Measurements from ENCODE around the gene ZFX.
"Not testable (repeated sequence)": the region's sequence is repeated elsewhere in the genome, so short reads cannot be mapped to it uniquely, and the experiment has no call there.

Gene ZFX

DNA sequence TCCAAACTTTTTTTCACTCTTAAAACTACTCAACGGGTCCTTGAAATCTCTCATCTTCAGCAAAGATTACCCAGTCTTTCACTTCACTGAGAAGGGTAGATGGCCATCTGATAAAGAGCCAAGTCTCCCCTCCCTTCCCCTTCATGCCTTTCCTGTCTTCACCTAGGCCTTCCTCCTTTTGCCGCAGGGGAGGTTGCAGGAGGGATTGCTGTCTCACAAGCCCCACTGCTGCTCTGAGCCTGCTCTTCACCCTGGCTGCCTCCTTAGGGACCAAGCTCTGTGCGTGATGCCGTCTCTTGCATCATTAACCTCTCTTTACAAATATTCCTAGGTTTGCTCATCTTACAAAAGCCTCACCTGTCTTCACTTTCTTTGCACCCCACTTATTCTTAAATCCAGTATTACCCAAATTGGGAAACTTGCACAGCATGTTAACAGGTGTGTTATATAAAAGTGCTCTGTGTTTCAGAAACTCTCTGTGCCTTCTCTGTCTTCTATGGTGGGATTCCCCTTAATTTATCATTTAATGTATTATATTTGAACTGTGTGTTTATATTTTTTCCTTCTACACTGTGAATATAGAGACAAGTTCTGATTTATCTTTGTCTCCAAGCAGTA, 3.8 kb downstream of the ZFX start:
- Histone ChIP-seq H4K8ac (ENCODE audit: low read depth, low read length) (no peak overlapping the region), H2AK5ac (ENCODE audit: low read length) (no peak overlapping the region), H3K56ac (ENCODE audit: low read length) (no peak overlapping the region), H2BK15ac (replicated peaks; ENCODE audit: low read depth) (no peak overlapping the region), H3K4me3 (ENCODE audit: low read length) (no peak overlapping the region), H3K23ac (ENCODE audit: low read length) (no peak overlapping the region), H3K36me3 (ENCODE audit: control insufficient read depth, insufficient read depth, low read length) (no peaks in the 10 kb centered on the region), H3K18ac (ENCODE audit: low read length) (no peak overlapping the region), H3K79me1 (ENCODE audit: low read length) (no peaks in the 10 kb centered on the region), H3K4ac (ENCODE audit: low read depth, low read length) (no peak overlapping the region), H3K27me3 (ENCODE audit: insufficient read depth, low read length, poor library complexity) (no peaks in the 10 kb centered on the region), H2BK120ac (ENCODE audit: low read depth, low read length) (no peak overlapping the region), H3K4me1 (ENCODE audit: control insufficient read depth, low read depth, low read length) (no peaks in the 10 kb centered on the region), H3K79me2 (ENCODE audit: control insufficient read depth, insufficient read depth, low read length) (peaks cover 47% of the 10 kb centered on the region), H2BK5ac (ENCODE audit: low read length) (no peak overlapping the region), H4K5ac (ENCODE audit: low read length) (no peak overlapping the region), H3K27ac (ENCODE audit: low read depth, low read length) (no peak overlapping the region), H3K4me2 (ENCODE audit: low read length) (no peak overlapping the region), H3K9ac (ENCODE audit: low read length) (no peak overlapping the region)
- peak; percentile 91 for DNase-seq
- WGBS (ENCODE audit: extremely low coverage, insufficient coverage, low lambda C conversion rate), result no CpG with 5 or more reads among the region's 4 CpGs

- H3K18ac ChIP-seq (ENCODE audit: low read length), result no peak overlapping the region
- H2AK5ac ChIP-seq (ENCODE audit: low read length), result no peak overlapping the region
- H3K4me1 ChIP-seq (ENCODE audit: control insufficient read depth, low read depth, low read length), result no peaks in the 10 kb centered on the region
- H2BK5ac ChIP-seq (ENCODE audit: low read length), result no peak overlapping the region
- H4K8ac ChIP-seq (ENCODE audit: low read depth, low read length), result no peak overlapping the region
- no peak overlapping the region for H3K23ac ChIP-seq (ENCODE audit: low read length)
- peaks cover 49% of the 10 kb centered on the region for H3K79me2 ChIP-seq (ENCODE audit: control insufficient read depth, insufficient read depth, low read length)
- no peak overlapping the region for H3K56ac ChIP-seq (ENCODE audit: low read length)
- no peak overlapping the region for H3K4me3 ChIP-seq (ENCODE audit: low read length)
- H2BK120ac ChIP-seq (ENCODE audit: low read depth, low read length), result no peak overlapping the region
- no peak overlapping the region for H3K4ac ChIP-seq (ENCODE audit: low read depth, low read length)
- H3K27me3 ChIP-seq (ENCODE audit: insufficient read depth, low read length, poor library complexity), result no peaks in the 10 kb centered on the region
- no CpG with 5 or more reads among the region's 2 CpGs for WGBS (ENCODE audit: extremely low coverage, insufficient coverage, low lambda C conversion rate)
- H3K79me1 ChIP-seq (ENCODE audit: low read length), result no peaks in the 10 kb centered on the region
- no peak overlapping the region for H3K27ac ChIP-seq (ENCODE audit: low read depth, low read length)
- no peak overlapping the region for H2BK15ac ChIP-seq (replicated peaks; ENCODE audit: low read depth)
- no peaks in the 10 kb centered on the region for H3K36me3 ChIP-seq (ENCODE audit: control insufficient read depth, insufficient read depth, low read length)
- no peak overlapping the region for H4K5ac ChIP-seq (ENCODE audit: low read length)
- H3K4me2 ChIP-seq (ENCODE audit: low read length), result no peak overlapping the region
- H3K9ac ChIP-seq (ENCODE audit: low read length), result no peak overlapping the region
- no peak for DNase-seq
Measured at GRCh38 chrX:24153796-24154189, 4.3 kb downstream of the ZFX start.

GRCh38 chrX:24154490-24155034, 5.0 kb downstream of the ZFX start:
- H4K5ac ChIP-seq (ENCODE audit: low read length), result no peak overlapping the region
- WGBS (ENCODE audit: extremely low coverage, insufficient coverage, low lambda C conversion rate), result no CpG with 5 or more reads among the region's 8 CpGs
- DNase-seq, result no peak
- no peak overlapping the region for H3K23ac ChIP-seq (ENCODE audit: low read length)
- no peak overlapping the region for H4K8ac ChIP-seq (ENCODE audit: low read depth, low read length)
- H3K9ac ChIP-seq (ENCODE audit: low read length), result no peak overlapping the region
- H3K4me1 ChIP-seq (ENCODE audit: control insufficient read depth, low read depth, low read length), result no peaks in the 10 kb centered on the region
- no peak overlapping the region for H3K4ac ChIP-seq (ENCODE audit: low read depth, low read length)
- H3K27me3 ChIP-seq (ENCODE audit: insufficient read depth, low read length, poor library complexity), result no peaks in the 10 kb centered on the region
- H2BK120ac ChIP-seq (ENCODE audit: low read depth, low read length), result no peak overlapping the region
- no peak overlapping the region for H3K27ac ChIP-seq (ENCODE audit: low read depth, low read length)
- no peaks in the 10 kb centered on the region for H3K36me3 ChIP-seq (ENCODE audit: control insufficient read depth, insufficient read depth, low read length)
- H2BK15ac ChIP-seq (replicated peaks; ENCODE audit: low read depth), result no peak overlapping the region
- no peak overlapping the region for H3K4me3 ChIP-seq (ENCODE audit: low read length)
- H3K79me2 ChIP-seq (ENCODE audit: control insufficient read depth, insufficient read depth, low read length), result peaks cover 54% of the 10 kb centered on the region
- H2AK5ac ChIP-seq (ENCODE audit: low read length), result no peak overlapping the region
- H2BK5ac ChIP-seq (ENCODE audit: low read length), result no peak overlapping the region
- H3K56ac ChIP-seq (ENCODE audit: low read length), result no peak overlapping the region
- H3K18ac ChIP-seq (ENCODE audit: low read length), result no peak overlapping the region
- no peaks in the 10 kb centered on the region for H3K79me1 ChIP-seq (ENCODE audit: low read length)
- H3K4me2 ChIP-seq (ENCODE audit: low read length), result no peak overlapping the region

DNA sequence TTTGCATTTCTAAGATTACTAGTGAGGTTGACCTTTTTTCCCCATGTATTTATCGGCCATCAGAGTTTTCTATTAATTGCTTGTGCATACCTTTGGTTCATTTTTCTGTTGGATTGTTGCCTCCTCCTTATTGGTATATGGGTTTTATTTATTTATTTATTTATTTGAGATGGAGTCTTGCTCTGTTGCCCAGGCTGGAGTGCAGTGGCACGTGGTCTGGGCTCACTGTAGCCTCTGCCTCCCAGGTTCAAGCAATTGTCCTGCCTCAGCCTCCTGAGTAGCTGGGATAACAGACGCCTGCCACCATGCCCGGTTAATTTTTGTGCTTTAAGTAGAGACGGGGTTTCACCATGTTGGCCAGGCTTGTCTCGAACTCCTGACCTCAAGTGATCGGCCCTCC, 6.2 kb downstream of the ZFX start:
- not testable (repeated sequence) for DNase-seq; H2BK120ac ChIP-seq (ENCODE audit: low read depth, low read length); H3K79me1 ChIP-seq (ENCODE audit: low read length); H3K56ac ChIP-seq (ENCODE audit: low read length); H2BK5ac ChIP-seq (ENCODE audit: low read length); H3K27me3 ChIP-seq (ENCODE audit: insufficient read depth, low read length, poor library complexity); H3K4ac ChIP-seq (ENCODE audit: low read depth, low read length); H3K36me3 ChIP-seq (ENCODE audit: control insufficient read depth, insufficient read depth, low read length); H3K9ac ChIP-seq (ENCODE audit: low read length); H3K27ac ChIP-seq (ENCODE audit: low read depth, low read length); H4K8ac ChIP-seq (ENCODE audit: low read depth, low read length); H3K18ac ChIP-seq (ENCODE audit: low read length); H2AK5ac ChIP-seq (ENCODE audit: low read length); H3K4me3 ChIP-seq (ENCODE audit: low read length); H3K4me2 ChIP-seq (ENCODE audit: low read length); H3K4me1 ChIP-seq (ENCODE audit: control insufficient read depth, low read depth, low read length); H2BK15ac ChIP-seq (replicated peaks; ENCODE audit: low read depth); H3K23ac ChIP-seq (ENCODE audit: low read length); H4K5ac ChIP-seq (ENCODE audit: low read length)
- no CpG with 5 or more reads among the region's 7 CpGs for WGBS (ENCODE audit: extremely low coverage, insufficient coverage, low lambda C conversion rate)
- H3K79me2 ChIP-seq (ENCODE audit: control insufficient read depth, insufficient read depth, low read length), result peaks cover 55% of the 10 kb centered on the region

- H2BK120ac ChIP-seq (ENCODE audit: low read depth, low read length), result no peak overlapping the region
- peaks cover 52% of the 10 kb centered on the region for H3K79me2 ChIP-seq (ENCODE audit: control insufficient read depth, insufficient read depth, low read length)
- WGBS (ENCODE audit: extremely low coverage, insufficient coverage, low lambda C conversion rate), result no CpG with 5 or more reads among the region's 4 CpGs
- no peaks in the 10 kb centered on the region for H3K4me1 ChIP-seq (ENCODE audit: control insufficient read depth, low read depth, low read length)
- H3K23ac ChIP-seq (ENCODE audit: low read length), result no peak overlapping the region
- H4K8ac ChIP-seq (ENCODE audit: low read depth, low read length), result no peak overlapping the region
- no peak overlapping the region for H4K5ac ChIP-seq (ENCODE audit: low read length)
- H3K27ac ChIP-seq (ENCODE audit: low read depth, low read length), result no peak overlapping the region
- H3K4me2 ChIP-seq (ENCODE audit: low read length), result no peak overlapping the region
- H3K56ac ChIP-seq (ENCODE audit: low read length), result no peak overlapping the region
- no peak overlapping the region for H3K4ac ChIP-seq (ENCODE audit: low read depth, low read length)
- H3K27me3 ChIP-seq (ENCODE audit: insufficient read depth, low read length, poor library complexity), result no peaks in the 10 kb centered on the region
- no peaks in the 10 kb centered on the region for H3K36me3 ChIP-seq (ENCODE audit: control insufficient read depth, insufficient read depth, low read length)
- no peak overlapping the region for H2AK5ac ChIP-seq (ENCODE audit: low read length)
- H3K18ac ChIP-seq (ENCODE audit: low read length), result no peak overlapping the region
- H3K4me3 ChIP-seq (ENCODE audit: low read length), result no peak overlapping the region
- no peaks in the 10 kb centered on the region for H3K79me1 ChIP-seq (ENCODE audit: low read length)
- no peak overlapping the region for H3K9ac ChIP-seq (ENCODE audit: low read length)
- DNase-seq, result no peak
- H2BK5ac ChIP-seq (ENCODE audit: low read length), result no peak overlapping the region
- H2BK15ac ChIP-seq (replicated peaks; ENCODE audit: low read depth), result no peak overlapping the region
Measured at GRCh38 chrX:24156177-24156576, 6.6 kb downstream of the ZFX start.

- H3K18ac ChIP-seq (ENCODE audit: low read length), result no peak overlapping the region
Measured at GRCh38 chrX:24158881-24159280, 9.4 kb downstream of the ZFX start.

More at GRCh38 chrX:24158881-24159280, 9.4 kb downstream of the ZFX start:
- no peak overlapping the region for H2AK5ac ChIP-seq (ENCODE audit: low read length)
- no CpG with 5 or more reads among the region's 4 CpGs for WGBS (ENCODE audit: extremely low coverage, insufficient coverage, low lambda C conversion rate)
- H3K9ac ChIP-seq (ENCODE audit: low read length), result no peak overlapping the region
- no peak overlapping the region for H2BK5ac ChIP-seq (ENCODE audit: low read length)
- no peak overlapping the region for H3K4me3 ChIP-seq (ENCODE audit: low read length)
- H3K79me2 ChIP-seq (ENCODE audit: control insufficient read depth, insufficient read depth, low read length), result peaks cover 44% of the 10 kb centered on the region
- no peak overlapping the region for H3K4ac ChIP-seq (ENCODE audit: low read depth, low read length)
- H2BK15ac ChIP-seq (replicated peaks; ENCODE audit: low read depth), result no peak overlapping the region
- H3K27ac ChIP-seq (ENCODE audit: low read depth, low read length), result no peak overlapping the region
- H3K4me2 ChIP-seq (ENCODE audit: low read length), result no peak overlapping the region
- H3K56ac ChIP-seq (ENCODE audit: low read length), result no peak overlapping the region
- no peak overlapping the region for H4K5ac ChIP-seq (ENCODE audit: low read length)
- no peak overlapping the region for H2BK120ac ChIP-seq (ENCODE audit: low read depth, low read length)
- H3K79me1 ChIP-seq (ENCODE audit: low read length), result no peaks in the 10 kb centered on the region
- DNase-seq, result no peak
- no peaks in the 10 kb centered on the region for H3K27me3 ChIP-seq (ENCODE audit: insufficient read depth, low read length, poor library complexity)
- no peak overlapping the region for H4K8ac ChIP-seq (ENCODE audit: low read depth, low read length)
- no peak overlapping the region for H3K23ac ChIP-seq (ENCODE audit: low read length)
- H3K4me1 ChIP-seq (ENCODE audit: control insufficient read depth, low read depth, low read length), result no peaks in the 10 kb centered on the region
- H3K36me3 ChIP-seq (ENCODE audit: control insufficient read depth, insufficient read depth, low read length), result no peaks in the 10 kb centered on the region
